Measurements from ENCODE around the gene SLC10A6. TPM values are rescaled to one million over a fixed set of nuclear protein-coding genes. Genes with fewer than 3 reads are reported as not detected.
A peak's percentile ranks its signal among the peaks of the same experiment; 100 is the strongest.

The SLC10A6 gene
- total and polyA plus RNA-seq, 2 donors (not counting 3 experiments of a cell fraction or from before 2014, with no cell fraction given) = 0.04 TPM; not detected in 1

GRCh38 chr4:86894455-86894854, 45.3 kb upstream of the SLC10A6 start:
- no TSS peak for BruUV-seq (replicated peaks)
- POLR2A ChIA-PET = no interaction called here
- dilution Hi-C loops (cut with MboI; ENCODE audit: extremely low pct_ligation_motif_present, low sequenced_read_pairs) = no loop called here

GRCh38 chr4:86893136-86893535, 44.0 kb upstream of the SLC10A6 start:
- Histone ChIP-seq H3K79me2 (ENCODE audit: control insufficient read depth, insufficient read depth, low read length) (no peaks in the 10 kb centered on the region), H4K20me1 (replicated peaks; ENCODE audit: control insufficient read depth, extremely low read depth, insufficient read depth, low read length) (no peaks in the 10 kb centered on the region), H3K9ac (replicated peaks; ENCODE audit: extremely low read depth, insufficient read depth, low read length) (no peak overlapping the region), H3K27me3 (ENCODE audit: control insufficient read depth in 2 of 2, insufficient read depth in 2 of 2, low read length in 2 of 2) (no peaks in the 10 kb centered on the region), H3K36me3 (ENCODE audit: control insufficient read depth in 2 of 2, extremely low read depth in 1 of 2, insufficient read depth in 2 of 2, low read length in 2 of 2) (no peaks in the 10 kb centered on the region), H2AFZ (ENCODE audit: low read depth, low read length) (no peak overlapping the region), H3K4me1 (ENCODE audit: control insufficient read depth, extremely low read depth, insufficient read depth, low read length) (peaks cover 22% of the 10 kb centered on the region), H3K9me1 (replicated peaks; ENCODE audit: control insufficient read depth, extremely low read depth, insufficient read depth, low read length) (no peaks in the 10 kb centered on the region), H3K27ac (ENCODE audit: insufficient read depth, low read depth, low read length) (no peak overlapping the region), H3K4me2 (ENCODE audit: insufficient read depth, low read length) (no peak overlapping the region), H3K4me3 (replicated peaks in 1 of 3; ENCODE audit: insufficient read depth in 1 of 3, low read depth in 1 of 3, low read length in 3 of 3) (no peak overlapping the region), H3K9me3 (replicated peaks; ENCODE audit: control insufficient read depth, insufficient read depth, low read length) (no peaks in the 10 kb centered on the region)
- DNase-seq (ENCODE audit: low read depth, low spot score) = no peak
- ChIA-PET POLR2A (interaction anchor here (0.6 kb wide), 1 partner anchor 392 kb away, joined by 6 read pairs; no protein-coding TSS in a partner anchor), CTCF (interaction anchor here (2.1 to 5.0 kb wide), 2 partner anchors 394 to 397 kb away, joined by 16 to 64 read pairs; no protein-coding TSS in a partner anchor)
- dilution Hi-C loops (cut with MboI; ENCODE audit: extremely low pct_ligation_motif_present, low sequenced_read_pairs) = no loop called here
- TF ChIP-seq MYC (IDR thresholded peaks at IDR 0.05; ENCODE audit: low read depth, low read length) (no peak), EZH2 (IDR thresholded peaks at IDR 0.05; ENCODE audit: borderline replicate concordance, low read depth, low read length, severe bottlenecking) (no peak), GATA2 (IDR thresholded peaks at IDR 0.05; ENCODE audit: insufficient read depth, insufficient read length, low read depth, low read length) (no peak), CTCF (IDR thresholded peaks at IDR 0.05; ENCODE audit: extremely low read depth in 1 of 2, insufficient read depth in 1 of 2, low read depth in 1 of 2, low read length in 2 of 2) (no peak), POLR2AphosphoS5 (IDR thresholded peaks at IDR 0.05; ENCODE audit: insufficient read depth, low read depth, low read length) (no peak), MAX (IDR thresholded peaks at IDR 0.05; ENCODE audit: insufficient read depth, insufficient read length) (no peak), POLR2A (IDR thresholded peaks at IDR 0.05; ENCODE audit: low read depth, low read length) (no peak), FOS (IDR thresholded peaks at IDR 0.05; ENCODE audit: borderline replicate concordance, insufficient read depth, low read length) (no peak), JUN (IDR thresholded peaks at IDR 0.05; ENCODE audit: borderline replicate concordance, insufficient read depth, insufficient read length, low read depth) (no peak)
- intact Hi-C loops (cut with micrococcal nuclease) = loop anchor here (10.0 kb wide), 1 partner anchor 668 kb away; no protein-coding TSS in a partner anchor
- BruUV-seq (replicated peaks) = no TSS peak
- no peak for FAIRE-seq

More at GRCh38 chr4:86894455-86894854, 45.3 kb upstream of the SLC10A6 start:
- intact Hi-C loops (cut with micrococcal nuclease) = loop anchor here (1.0 to 10.0 kb wide), 2 partner anchors 300 to 670 kb away; partner anchors contain the start of gene PTPN13
- Histone ChIP-seq H3K4me1 (ENCODE audit: control insufficient read depth, extremely low read depth, insufficient read depth, low read length) (peaks cover 16% of the 10 kb centered on the region), H3K36me3 (ENCODE audit: control insufficient read depth in 2 of 2, extremely low read depth in 1 of 2, insufficient read depth in 2 of 2, low read length in 2 of 2) (no peaks in the 10 kb centered on the region), H3K9ac (replicated peaks; ENCODE audit: extremely low read depth, insufficient read depth, low read length) (no peak overlapping the region), H4K20me1 (replicated peaks; ENCODE audit: control insufficient read depth, extremely low read depth, insufficient read depth, low read length) (no peaks in the 10 kb centered on the region), H3K4me3 (replicated peaks in 1 of 3; ENCODE audit: insufficient read depth in 1 of 3, low read depth in 1 of 3, low read length in 3 of 3) (no peak overlapping the region), H3K27me3 (ENCODE audit: control insufficient read depth in 2 of 2, insufficient read depth in 2 of 2, low read length in 2 of 2) (no peaks in the 10 kb centered on the region), H3K9me1 (replicated peaks; ENCODE audit: control insufficient read depth, extremely low read depth, insufficient read depth, low read length) (no peaks in the 10 kb centered on the region), H3K79me2 (ENCODE audit: control insufficient read depth, insufficient read depth, low read length) (no peaks in the 10 kb centered on the region), H3K9me3 (replicated peaks; ENCODE audit: control insufficient read depth, insufficient read depth, low read length) (no peaks in the 10 kb centered on the region), H3K4me2 (ENCODE audit: insufficient read depth, low read length) (peak overlapping the region; percentile 47), H2AFZ (ENCODE audit: low read depth, low read length) (peak overlapping the region; percentile 38), H3K27ac (ENCODE audit: insufficient read depth, low read depth, low read length) (peak overlapping the region; percentile 41)
- CTCF ChIA-PET = interaction anchor here (0.8 to 5.0 kb wide), 9 partner anchors 10 to 399 kb away, joined by 3 to 64 read pairs (median 6); partner anchors contain the start of gene PTPN13
- FAIRE-seq (peak; percentile 85), DNase-seq (ENCODE audit: low read depth, low spot score) (peak; percentile 72)
- TF ChIP-seq JUN (IDR thresholded peaks at IDR 0.05; ENCODE audit: borderline replicate concordance, insufficient read depth, insufficient read length, low read depth) (peak; percentile 85), POLR2AphosphoS5 (IDR thresholded peaks at IDR 0.05; ENCODE audit: insufficient read depth, low read depth, low read length) (peak; percentile 20), GATA2 (IDR thresholded peaks at IDR 0.05; ENCODE audit: insufficient read depth, insufficient read length, low read depth, low read length) (peak; percentile 50), MYC (IDR thresholded peaks at IDR 0.05; ENCODE audit: low read depth, low read length) (no peak), EZH2 (IDR thresholded peaks at IDR 0.05; ENCODE audit: borderline replicate concordance, low read depth, low read length, severe bottlenecking) (no peak), FOS (IDR thresholded peaks at IDR 0.05; ENCODE audit: borderline replicate concordance, insufficient read depth, low read length) (peak; percentile 87)

Data from endothelial cell of umbilical vein (primary cell).